Neutrophil (primary cell): ENCODE results near the gene DENND11.

Source experiments
- H3K27ac ChIP-seq: fragments of 200-600 bp; sonication (generic); 2 replicates; pipeline ENCODE4 v1.5.1; 2016; ENCODE audit warnings: mild to moderate bottlenecking, moderate library complexity
- H3K27me3 ChIP-seq: fragments of 200-600 bp; sonication (generic); 2 replicates; pipeline ENCODE4 v1.6.0; 2016; ENCODE audit warnings: mild to moderate bottlenecking
- H3K36me3 ChIP-seq: fragments of 200-600 bp; sonication (generic); 2 replicates; pipeline ENCODE4 v1.5.1; 2017
- H3K4me1 ChIP-seq, 2 experiments: fragments of 200-600 bp in 1 of 2; sonication (generic) in 1 of 2; 1 replicate in 1 of 2; 2 replicates in 1 of 2; pipeline versions ENCODE4 v1.5.1 to v1.6.1; 2013 to 2016; ENCODE audit warnings: low read depth in 1 of 2, low read length in 1 of 2, mild to moderate bottlenecking in 1 of 2, moderate library complexity in 1 of 2; ENCODE audit not compliant: control insufficient read depth in 1 of 2, insufficient read depth in 1 of 2
- H3K4me3 ChIP-seq, 2 experiments: fragments of 200-600 bp in 1 of 2; sonication (generic) in 1 of 2; 1 replicate in 1 of 2; 2 replicates in 1 of 2; pipeline ENCODE4 v1.5.1; 2013 to 2016; ENCODE audit warnings: low read depth in 1 of 2, low read length in 1 of 2, mild to moderate bottlenecking in 1 of 2, moderate library complexity in 1 of 2
- H3K9me3 ChIP-seq: fragments of 200-600 bp; sonication (generic); 2 replicates; pipeline ENCODE4 v1.5.1; 2016
- TF ChIP-seq, protein P1 (sequence below): fragments of 200-600 bp; sonication (generic); IDR thresholded peaks from 2 replicates; pipeline ENCODE4 v1.5.1; 2016; ENCODE audit warnings: antibody characterized with exemption

DENND11 gene

DNA sequence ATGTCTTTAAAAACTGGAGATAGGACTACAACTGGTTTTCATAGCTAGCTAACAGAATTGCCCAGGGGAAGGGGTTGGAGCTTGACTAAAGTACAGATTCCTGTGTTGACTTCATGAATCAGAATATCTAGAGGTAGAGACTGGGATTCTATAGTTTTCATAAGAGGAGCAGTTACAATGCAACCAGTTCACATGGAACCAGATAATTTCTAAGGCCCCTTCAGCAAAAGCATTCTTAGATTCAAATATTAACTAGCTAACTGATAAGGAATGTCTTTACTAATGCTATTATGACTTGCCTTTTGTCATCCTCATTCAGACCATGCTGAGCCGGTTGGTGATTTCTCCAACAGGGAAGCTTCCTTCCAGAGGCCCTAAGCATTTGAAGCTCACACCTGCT lies 11.9 kb upstream of the DENND11 start:
- H3K4me1 ChIP-seq: no peaks in the 10 kb centered on the region
- H3K9me3 ChIP-seq: no peaks in the 10 kb centered on the region
- no peak overlapping the region for H3K27ac ChIP-seq
- H3K4me3 ChIP-seq: no peak overlapping the region
- H3K36me3 ChIP-seq: no peaks in the 10 kb centered on the region
- no peaks in the 10 kb centered on the region for H3K27me3 ChIP-seq
- TF ChIP-seq, protein P1, sequence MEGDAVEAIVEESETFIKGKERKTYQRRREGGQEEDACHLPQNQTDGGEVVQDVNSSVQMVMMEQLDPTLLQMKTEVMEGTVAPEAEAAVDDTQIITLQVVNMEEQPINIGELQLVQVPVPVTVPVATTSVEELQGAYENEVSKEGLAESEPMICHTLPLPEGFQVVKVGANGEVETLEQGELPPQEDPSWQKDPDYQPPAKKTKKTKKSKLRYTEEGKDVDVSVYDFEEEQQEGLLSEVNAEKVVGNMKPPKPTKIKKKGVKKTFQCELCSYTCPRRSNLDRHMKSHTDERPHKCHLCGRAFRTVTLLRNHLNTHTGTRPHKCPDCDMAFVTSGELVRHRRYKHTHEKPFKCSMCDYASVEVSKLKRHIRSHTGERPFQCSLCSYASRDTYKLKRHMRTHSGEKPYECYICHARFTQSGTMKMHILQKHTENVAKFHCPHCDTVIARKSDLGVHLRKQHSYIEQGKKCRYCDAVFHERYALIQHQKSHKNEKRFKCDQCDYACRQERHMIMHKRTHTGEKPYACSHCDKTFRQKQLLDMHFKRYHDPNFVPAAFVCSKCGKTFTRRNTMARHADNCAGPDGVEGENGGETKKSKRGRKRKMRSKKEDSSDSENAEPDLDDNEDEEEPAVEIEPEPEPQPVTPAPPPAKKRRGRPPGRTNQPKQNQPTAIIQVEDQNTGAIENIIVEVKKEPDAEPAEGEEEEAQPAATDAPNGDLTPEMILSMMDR: no peak

DNA sequence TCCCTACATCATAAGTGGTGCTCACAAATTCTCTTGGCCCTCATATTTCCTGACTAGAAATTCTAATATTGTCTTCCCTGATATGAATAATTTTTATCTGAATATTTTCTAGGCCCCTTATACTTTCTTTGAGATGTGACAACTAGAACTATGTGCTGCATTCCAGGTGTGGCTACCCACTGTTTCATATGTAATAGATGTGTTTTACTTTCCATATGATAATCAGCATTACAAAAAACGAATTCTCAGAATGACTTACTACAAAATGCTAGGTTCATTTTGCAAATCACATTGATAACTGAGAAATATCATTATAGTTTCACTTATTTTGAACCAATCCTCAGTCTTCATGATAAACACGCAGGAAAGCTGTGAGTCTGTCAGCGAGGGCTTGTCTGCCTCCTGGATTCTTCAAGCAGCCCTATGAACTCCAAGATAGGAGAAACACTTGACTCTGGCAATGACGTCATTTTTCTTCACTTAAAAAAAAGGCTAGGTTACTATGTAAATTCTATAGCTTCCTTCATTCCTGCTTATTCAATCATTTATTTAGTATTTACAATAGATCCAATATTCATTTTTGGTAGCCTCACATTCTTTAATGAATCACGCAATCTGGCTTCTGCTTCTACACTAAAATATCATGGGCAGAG lies 10.8 kb upstream of the DENND11 start:
- Histone ChIP-seq H3K4me1 (no peaks in the 10 kb centered on the region), H3K9me3 (no peaks in the 10 kb centered on the region), H3K36me3 (no peaks in the 10 kb centered on the region), H3K4me3 (no peak overlapping the region), H3K27me3 (no peaks in the 10 kb centered on the region), H3K27ac (no peak overlapping the region)
- TF ChIP-seq, protein P1: no peak

DNA sequence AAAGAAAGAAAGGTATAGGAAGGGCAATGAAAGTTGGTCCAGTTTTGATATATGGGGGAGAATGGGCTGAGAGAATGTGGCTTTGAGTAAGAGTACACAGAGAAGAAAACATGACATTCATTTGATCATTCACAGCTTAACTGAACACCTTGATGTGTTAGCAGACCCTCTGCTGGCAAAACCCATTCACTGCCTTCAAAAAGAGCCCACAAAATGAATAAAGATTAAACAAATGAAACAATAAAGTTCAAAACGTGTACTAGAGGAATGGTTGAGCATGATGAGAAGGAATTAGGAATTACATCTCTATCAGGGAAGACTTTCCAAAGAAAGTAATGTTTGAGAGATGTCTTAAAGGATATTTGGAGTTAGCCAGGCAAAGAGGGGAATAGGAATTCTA lies 8.3 kb upstream of the DENND11 start:
- Histone ChIP-seq H3K4me3 (no peak overlapping the region), H3K27me3 (peaks cover 1% of the 10 kb centered on the region), H3K4me1 (no peaks in the 10 kb centered on the region), H3K36me3 (no peaks in the 10 kb centered on the region), H3K9me3 (no peaks in the 10 kb centered on the region), H3K27ac (no peak overlapping the region)
- TF ChIP-seq, protein P1: no peak

DNA sequence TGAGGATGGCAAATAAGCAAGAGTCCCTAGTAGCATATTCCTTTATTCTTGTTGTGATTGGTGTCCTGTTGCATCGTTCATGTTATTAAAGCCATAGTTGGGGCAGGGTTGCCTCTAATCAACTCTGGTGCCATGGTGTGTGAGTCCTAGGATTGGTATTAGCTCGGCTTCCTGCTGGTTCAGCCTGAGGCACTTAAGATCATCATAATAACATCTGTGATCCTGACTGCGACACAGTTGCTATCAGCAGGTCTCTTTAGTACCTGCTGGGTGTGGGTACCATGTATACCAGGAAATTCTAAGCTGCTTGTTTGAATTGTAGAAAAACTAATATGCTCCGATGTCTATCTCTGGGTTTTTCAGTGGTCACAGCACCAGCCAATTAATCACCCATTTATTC lies 7.8 kb upstream of the DENND11 start:
- H3K9me3 ChIP-seq: no peaks in the 10 kb centered on the region
- H3K4me3 ChIP-seq: no peak overlapping the region
- TF ChIP-seq, protein P1: no peak
- H3K36me3 ChIP-seq: no peaks in the 10 kb centered on the region
- no peaks in the 10 kb centered on the region for H3K4me1 ChIP-seq
- H3K27ac ChIP-seq: no peak overlapping the region
- peaks cover 7% of the 10 kb centered on the region for H3K27me3 ChIP-seq

DNA sequence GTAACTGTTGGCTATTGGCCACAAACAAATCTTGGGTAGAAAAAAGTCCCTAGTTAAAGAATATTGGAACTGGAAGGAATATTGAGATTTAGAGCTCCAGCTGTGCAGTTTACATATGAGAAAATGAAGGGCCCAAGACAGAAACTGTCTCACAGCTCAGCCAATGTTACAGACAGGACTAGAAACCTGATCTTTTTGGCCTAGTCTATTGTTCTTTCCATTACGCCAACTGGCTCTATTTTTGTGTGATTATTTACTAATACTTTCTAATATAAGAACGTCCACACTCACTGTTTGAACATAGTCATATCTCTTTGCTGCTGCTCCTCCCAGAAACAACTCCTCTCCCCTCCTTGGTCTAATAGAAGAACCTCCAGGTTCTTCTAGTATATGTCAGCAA lies 7.4 kb upstream of the DENND11 start:
- Histone ChIP-seq H3K4me3 (no peak overlapping the region), H3K4me1 (no peaks in the 10 kb centered on the region), H3K27me3 (peaks cover 11% of the 10 kb centered on the region), H3K9me3 (no peaks in the 10 kb centered on the region), H3K36me3 (no peaks in the 10 kb centered on the region), H3K27ac (no peak overlapping the region)
- TF ChIP-seq, protein P1: no peak
